Loucy (cell line): ENCODE data around the gene MTFR2.

Experiments
- H2AFZ ChIP-seq: fragments of 200-600 bp; sonication (generic); 2 replicates; pipeline ENCODE4 v1.6.0; 2016; ENCODE audit warnings: antibody characterized with exemption, mild to moderate bottlenecking, low read length, moderate library complexity
- H3F3A ChIP-seq: fragments of 200-600 bp; 2 replicates; pipeline ENCODE4 v1.6.0; 2016; ENCODE audit warnings: antibody characterized with exemption, low read depth, mild to moderate bottlenecking
- H3K27me3 ChIP-seq: fragments of 200-600 bp; sonication (generic); 2 replicates; pipeline ENCODE4 v1.6.1; 2014; ENCODE audit warnings: low read length, mild to moderate bottlenecking; ENCODE audit not compliant: insufficient read depth, poor library complexity, severe bottlenecking
- H3K36me3 ChIP-seq: fragments of 200-600 bp; sonication (generic); 2 replicates; pipeline ENCODE4 v1.6.1; 2016; ENCODE audit warnings: low read length; ENCODE audit not compliant: insufficient read depth
- H3K4me1 ChIP-seq: fragments of 200-600 bp; sonication (generic); 2 replicates; pipeline ENCODE4 v1.5.1; 2014; ENCODE audit warnings: low read length, mild to moderate bottlenecking; ENCODE audit not compliant: insufficient read depth, poor library complexity, severe bottlenecking
- H3K4me2 ChIP-seq: fragments of 200-600 bp; sonication (generic); 2 replicates; pipeline ENCODE4 v1.6.0; 2014; ENCODE audit warnings: antibody characterized with exemption, low read length, low read depth, mild to moderate bottlenecking; ENCODE audit not compliant: poor library complexity, severe bottlenecking
- H3K4me3 ChIP-seq: fragments of 200-600 bp; sonication (generic); 2 replicates; pipeline ENCODE4 v1.5.1; 2014; ENCODE audit warnings: low read length, mild to moderate bottlenecking, mixed read lengths; ENCODE audit not compliant: poor library complexity, severe bottlenecking
- H3K79me2 ChIP-seq: fragments of 200-600 bp; sonication (generic); 2 replicates; pipeline ENCODE4 v1.6.1; 2014; ENCODE audit warnings: low read length; ENCODE audit not compliant: insufficient read depth
- H3K9ac ChIP-seq: fragments of 200-600 bp; sonication (generic); 2 replicates; pipeline ENCODE4 v1.6.0; 2014; ENCODE audit warnings: mild to moderate bottlenecking, low read depth, low read length, moderate library complexity; ENCODE audit not compliant: poor library complexity, severe bottlenecking
- H3K9me2 ChIP-seq: fragments of 200-600 bp; sonication (generic); replicated peaks from 2 replicates; pipeline ENCODE4 v1.6.1; 2016; ENCODE audit warnings: low read depth, low read length, mixed read lengths
- H3K9me3 ChIP-seq: fragments of 200-600 bp; sonication (generic); 2 replicates; pipeline ENCODE4 v1.6.1; 2014; ENCODE audit warnings: mild to moderate bottlenecking, antibody characterized with exemption, low read length, low read depth; ENCODE audit not compliant: insufficient read depth
- H4K20me1 ChIP-seq: fragments of 200-600 bp; sonication (generic); 2 replicates; pipeline ENCODE4 v1.6.0; 2014; ENCODE audit warnings: antibody characterized with exemption, low read length, mild to moderate bottlenecking; ENCODE audit not compliant: insufficient read depth, poor library complexity, severe bottlenecking
- EZH2phosphoT487 ChIP-seq: fragments of 200-600 bp; IDR thresholded peaks from 2 replicates; pipeline ENCODE4 v1.6.1; 2018; ENCODE audit warnings: antibody characterized with exemption, mild to moderate bottlenecking, moderate library complexity, borderline replicate concordance
- TF ChIP-seq, protein P1 (sequence below): fragments of 200-600 bp; sonication (generic); conservative IDR thresholded peaks from 2 replicates; pipeline ENCODE4 v1.5.1; 2014; ENCODE audit warnings: mild to moderate bottlenecking, antibody characterized with exemption, low read length

Gene MTFR2

GRCh38 chr6:136181512-136181833, 68.6 kb downstream of the MTFR2 start:
- H3K4me3 ChIP-seq, result no peak overlapping the region
- no peaks in the 10 kb centered on the region for H3F3A ChIP-seq
- H3K4me1 ChIP-seq, result no peaks in the 10 kb centered on the region
- no peak for TF ChIP-seq EZH2phosphoT487
- TF ChIP-seq, protein P1, sequence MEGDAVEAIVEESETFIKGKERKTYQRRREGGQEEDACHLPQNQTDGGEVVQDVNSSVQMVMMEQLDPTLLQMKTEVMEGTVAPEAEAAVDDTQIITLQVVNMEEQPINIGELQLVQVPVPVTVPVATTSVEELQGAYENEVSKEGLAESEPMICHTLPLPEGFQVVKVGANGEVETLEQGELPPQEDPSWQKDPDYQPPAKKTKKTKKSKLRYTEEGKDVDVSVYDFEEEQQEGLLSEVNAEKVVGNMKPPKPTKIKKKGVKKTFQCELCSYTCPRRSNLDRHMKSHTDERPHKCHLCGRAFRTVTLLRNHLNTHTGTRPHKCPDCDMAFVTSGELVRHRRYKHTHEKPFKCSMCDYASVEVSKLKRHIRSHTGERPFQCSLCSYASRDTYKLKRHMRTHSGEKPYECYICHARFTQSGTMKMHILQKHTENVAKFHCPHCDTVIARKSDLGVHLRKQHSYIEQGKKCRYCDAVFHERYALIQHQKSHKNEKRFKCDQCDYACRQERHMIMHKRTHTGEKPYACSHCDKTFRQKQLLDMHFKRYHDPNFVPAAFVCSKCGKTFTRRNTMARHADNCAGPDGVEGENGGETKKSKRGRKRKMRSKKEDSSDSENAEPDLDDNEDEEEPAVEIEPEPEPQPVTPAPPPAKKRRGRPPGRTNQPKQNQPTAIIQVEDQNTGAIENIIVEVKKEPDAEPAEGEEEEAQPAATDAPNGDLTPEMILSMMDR, result no peak
- no peak overlapping the region for H3K4me2 ChIP-seq
- no peak overlapping the region for H2AFZ ChIP-seq
- no peaks in the 10 kb centered on the region for H3K9me3 ChIP-seq
- H3K36me3 ChIP-seq, result no peaks in the 10 kb centered on the region
- H3K27me3 ChIP-seq, result no peaks in the 10 kb centered on the region
- no peak overlapping the region for H3K9ac ChIP-seq
- no peaks in the 10 kb centered on the region for H3K9me2 ChIP-seq
- H3K79me2 ChIP-seq, result no peaks in the 10 kb centered on the region
- H4K20me1 ChIP-seq, result no peaks in the 10 kb centered on the region
